NCI-H2081 treated with DMSO at 0.1 percent for 48 hours (cell line): ENCODE results near the gene PDE6H.

Experiments used
- DNase-seq: peaks from one replicate; lab custom pipeline; 2025; lab: John Stamatoyannopoulos, UW

PDE6H gene

GRCh38 chr12:14951851-14952250 is 21.0 kb upstream of the PDE6H start:
- no peak for DNase-seq

DNA sequence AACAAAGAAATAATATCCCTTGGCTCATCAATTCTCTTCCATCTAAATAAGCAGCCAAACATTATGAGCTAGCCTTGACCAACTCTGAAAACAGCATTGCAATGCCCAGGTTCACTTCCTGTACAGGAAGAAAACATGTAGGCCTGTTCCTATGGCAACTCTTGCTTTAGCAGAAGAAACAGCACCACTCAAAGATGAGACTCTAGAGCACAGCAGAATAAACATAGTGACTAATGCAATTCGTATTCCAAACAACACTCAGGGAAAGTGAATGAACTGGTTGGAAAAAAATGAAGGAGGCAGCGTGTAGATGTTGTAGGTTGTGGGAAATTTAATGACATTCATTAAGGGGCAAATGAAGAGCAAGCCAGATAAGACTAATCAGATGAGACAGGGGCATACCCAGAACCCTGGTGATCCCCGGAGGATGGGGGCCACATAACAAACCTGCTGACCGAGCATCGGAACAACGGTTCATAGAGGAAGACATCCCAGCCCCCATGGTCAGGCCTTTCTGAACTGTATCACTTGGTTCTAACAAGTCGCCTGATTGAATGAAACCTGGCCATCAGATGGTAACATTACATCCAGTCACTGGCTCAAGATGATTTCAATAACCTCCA is 20.4 kb upstream of the PDE6H start:
- no peak for DNase-seq

DNA sequence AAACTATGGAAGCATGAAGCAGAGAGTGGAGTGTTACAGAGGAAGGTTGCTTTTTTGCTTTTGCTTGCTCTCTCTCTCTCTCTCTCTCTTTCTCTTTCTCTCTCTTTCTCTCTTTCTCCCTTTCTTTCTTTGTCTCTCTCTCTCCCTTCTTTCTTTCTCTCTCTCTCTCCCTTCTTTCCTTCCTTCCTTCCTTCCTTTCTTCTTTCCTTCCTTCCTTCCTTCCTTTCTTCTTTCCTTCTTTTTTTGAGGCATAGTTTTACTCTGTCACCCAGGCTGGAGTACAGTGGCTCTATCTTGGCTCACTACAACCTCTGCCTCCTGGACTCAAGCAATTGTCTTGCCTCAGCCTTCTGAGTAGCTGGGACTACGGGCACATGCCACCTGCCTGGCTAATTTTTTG is 19.1 kb upstream of the PDE6H start:
- DNase-seq: no peak

GRCh38 chr12:14954269-14954668 is 18.6 kb upstream of the PDE6H start:
- no peak for DNase-seq

DNA sequence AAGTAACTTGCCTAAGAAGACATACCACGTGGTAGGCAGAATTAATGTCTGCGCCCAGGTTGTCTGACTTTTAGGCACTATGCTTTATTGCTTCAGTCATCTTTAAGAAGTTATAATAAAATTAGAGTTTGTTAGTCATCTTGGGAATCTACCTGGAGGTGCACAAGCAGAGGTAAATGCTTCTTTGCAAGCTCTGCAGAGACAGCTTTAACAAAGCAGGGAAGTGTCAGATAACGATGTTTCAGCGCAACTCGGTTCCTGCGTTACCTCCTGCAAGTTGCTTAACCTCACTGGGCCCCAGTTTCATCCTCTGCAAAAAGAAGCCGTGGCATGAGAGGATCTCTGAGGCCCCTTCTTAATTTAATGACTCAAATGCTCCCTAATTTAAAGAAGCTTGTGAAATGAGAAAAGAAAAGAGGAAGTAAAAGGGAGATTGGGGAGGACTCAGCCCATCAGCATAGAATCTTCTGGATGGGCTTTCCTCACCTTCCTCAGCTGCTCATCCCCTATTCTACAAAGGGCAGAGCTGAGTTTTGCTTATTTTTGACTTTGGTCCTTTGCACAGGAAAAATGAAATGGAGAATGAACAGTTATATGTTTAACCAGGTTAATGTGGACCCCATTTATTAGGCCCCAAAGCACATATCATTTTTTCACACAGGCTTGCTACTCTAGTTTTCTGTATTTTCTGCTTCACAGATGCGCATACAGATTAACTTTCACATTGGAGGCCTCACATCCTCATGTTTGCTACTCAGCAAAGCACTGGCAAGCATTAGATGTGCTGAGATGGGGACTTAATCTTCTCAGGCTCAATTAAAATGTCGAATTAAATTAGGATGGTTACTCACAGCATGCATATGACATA is 16.6 kb upstream of the PDE6H start:
- no peak for DNase-seq

- no peak for DNase-seq
These were observed 15.9 kb upstream of the PDE6H start for GRCh38 chr12:14956905-14957304.

DNA sequence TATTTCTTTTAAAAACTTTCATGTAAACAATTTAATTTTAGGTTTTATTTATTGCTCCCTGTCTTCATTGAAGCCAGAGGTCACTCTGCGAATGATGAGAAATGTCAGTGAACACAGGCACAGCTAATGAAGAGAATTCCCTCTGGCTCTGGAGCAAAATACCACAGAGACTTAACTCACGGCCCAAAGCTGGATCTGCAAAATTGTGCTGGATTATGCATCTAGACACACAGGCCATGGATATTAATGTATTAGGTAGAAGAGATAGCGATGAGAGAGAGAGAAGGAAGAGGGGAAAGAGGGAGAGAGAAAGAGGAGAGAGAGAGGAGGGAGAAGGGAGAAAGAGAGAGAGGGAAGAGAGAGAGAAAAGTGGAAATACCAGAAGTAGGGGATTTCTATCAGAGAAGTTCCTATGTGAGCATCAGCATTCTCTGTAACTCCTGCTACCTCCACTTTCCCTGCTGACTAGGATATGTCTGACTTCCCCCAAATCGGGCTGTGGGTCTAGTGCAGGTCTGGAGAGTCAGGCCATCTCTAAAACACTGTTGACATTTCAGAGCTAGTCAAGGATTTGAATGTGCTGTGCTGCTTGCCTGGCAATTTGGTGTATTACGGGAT is 15.2 kb upstream of the PDE6H start:
- DNase-seq: no peak

DNA sequence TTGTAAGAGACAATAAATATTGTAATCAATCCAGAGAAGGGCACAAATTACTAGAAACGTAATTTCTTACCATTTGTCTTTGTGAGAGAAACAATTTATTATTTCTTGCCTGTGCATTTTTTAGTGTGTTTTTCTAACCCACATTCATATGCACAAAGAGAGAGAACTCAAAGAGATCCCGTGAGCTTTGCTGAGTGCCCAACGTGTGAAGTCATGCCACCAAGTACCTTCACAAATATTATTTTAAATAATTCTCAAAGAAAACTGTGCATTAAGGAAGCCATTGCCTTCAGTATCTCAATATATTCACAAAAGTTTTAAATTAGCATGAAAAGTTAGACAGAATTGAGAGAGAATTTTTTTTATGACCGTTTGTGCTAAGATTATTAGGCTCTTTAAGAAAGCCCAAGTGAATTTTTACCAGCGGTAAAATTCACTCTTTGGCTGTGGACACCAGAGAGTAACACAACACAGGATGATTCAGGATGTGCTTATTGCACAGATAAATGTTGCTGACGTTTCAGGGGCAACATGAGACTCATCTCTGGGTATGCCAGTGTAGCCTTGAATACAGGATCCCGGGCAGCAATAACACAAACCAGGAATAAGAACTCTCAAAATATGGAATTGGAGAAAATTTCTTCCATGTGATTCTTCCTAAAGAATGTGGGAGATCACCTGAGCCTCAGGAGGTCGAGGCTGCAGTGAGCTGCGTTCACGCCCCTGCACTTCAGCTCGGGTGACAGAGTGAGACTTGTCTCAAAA is 14.3 kb upstream of the PDE6H start:
- no peak for DNase-seq

DNA sequence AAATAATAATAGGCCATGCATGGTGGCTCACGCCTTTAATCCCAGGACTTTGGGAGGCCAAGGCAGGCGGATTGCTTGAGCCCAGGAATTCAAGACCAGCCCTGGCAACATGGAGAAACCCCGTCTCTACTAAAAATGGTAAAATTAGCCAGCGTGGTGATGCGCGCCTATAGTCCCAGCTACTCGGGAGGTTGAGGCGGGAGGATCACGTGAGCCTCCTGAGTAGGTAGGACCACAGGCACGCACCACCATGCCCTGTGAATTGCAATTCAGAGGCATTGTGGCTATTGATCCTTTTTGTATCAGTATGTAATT is 13.8 kb upstream of the PDE6H start:
- DNase-seq: no peak

GRCh38 chr12:14959463-14959862 is 13.4 kb upstream of the PDE6H start:
- no peak for DNase-seq

GRCh38 chr12:14959916-14960496 is 12.8 kb upstream of the PDE6H start:
- no peak for DNase-seq

DNA sequence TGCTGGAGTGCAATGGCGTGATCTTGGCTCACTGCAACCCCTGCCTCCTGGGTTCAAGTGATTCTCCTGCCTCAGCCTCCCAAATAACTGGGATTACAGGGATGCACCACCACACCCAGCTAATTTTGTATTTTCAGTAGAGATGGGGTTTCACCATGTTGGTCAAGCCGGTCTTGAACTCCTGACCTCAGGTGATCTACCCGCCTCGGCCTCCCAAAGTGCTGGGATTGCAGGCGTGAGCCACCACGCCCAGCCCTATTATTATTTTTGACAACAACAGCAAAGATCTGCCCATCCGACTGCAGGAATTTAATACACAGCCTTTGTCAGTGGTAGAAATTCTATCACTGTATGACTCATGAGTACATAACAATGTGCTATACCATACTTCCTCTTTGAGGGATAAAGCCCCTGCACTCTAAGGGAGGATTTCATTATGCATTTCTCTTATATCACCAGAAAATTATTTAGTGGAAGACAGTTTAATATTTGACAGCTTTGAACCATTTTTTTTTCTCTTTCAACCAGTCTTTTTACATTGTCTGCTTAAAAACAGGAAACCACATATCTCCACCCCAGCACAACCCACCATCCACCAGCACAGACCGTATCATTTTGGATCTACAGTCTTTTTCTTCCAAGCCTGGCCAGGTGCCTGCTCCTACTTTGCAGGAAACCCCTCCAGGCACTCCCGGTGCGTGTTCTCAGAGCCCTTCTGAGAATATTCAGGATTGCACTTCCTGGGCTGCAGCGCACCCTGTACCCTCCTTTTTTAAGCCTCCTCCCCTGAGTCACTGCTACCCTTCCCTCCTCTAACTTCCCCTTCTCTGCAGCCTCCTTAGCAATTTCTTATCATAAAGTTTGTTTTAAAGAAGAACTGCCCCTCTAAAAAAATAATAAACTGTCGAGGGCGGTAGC is 12.0 kb upstream of the PDE6H start:
- DNase-seq: no peak

GRCh38 chr12:14961466-14962152 is 11.2 kb upstream of the PDE6H start, which contains the start of gene ARHGDIB:
Gene ARHGDIB (minus strand): TSS chr12:14961601. CDS start chr12:14950712, 10,889 bp downstream.
- DNase-seq: no peak

DNA sequence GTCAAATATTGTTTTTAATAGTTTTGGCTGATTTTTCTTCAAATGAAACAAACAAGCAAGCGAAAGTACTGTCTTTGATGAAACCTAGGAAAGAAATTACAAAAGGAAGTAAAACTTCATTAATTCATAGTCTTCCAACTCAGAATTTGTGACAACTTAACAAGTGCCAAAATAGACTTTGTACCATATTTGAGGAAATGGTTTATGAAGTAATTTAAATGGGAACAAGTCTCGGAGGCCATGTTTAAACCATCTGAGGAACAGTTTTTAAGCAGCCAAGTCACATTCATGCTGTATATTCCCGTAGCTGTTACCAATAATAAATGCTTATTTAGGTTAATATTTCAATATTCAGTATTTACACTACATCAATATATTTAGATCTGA is 10.7 kb upstream of the PDE6H start:
- DNase-seq: no peak

- no peak for DNase-seq
These were observed 10.0 kb upstream of the PDE6H start for GRCh38 chr12:14962797-14963196.

DNA sequence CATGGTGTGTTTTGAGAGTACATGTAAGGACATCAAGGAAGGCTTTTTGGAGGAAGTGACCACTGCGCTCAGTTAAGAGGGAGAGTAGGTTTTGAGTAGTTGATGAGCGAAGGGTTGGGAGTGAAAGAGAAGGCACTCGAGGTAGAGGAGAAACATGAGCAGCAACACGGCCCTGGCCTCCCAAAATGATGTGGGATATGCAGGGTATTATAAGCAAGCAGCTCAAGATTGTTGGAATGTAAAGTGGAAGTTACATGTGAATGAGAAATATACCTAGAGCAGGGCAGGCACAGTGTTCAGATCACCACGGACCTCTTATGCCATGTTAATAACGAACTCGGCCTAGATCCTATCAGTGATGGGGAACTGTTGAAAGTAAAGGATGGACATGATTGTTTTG is 9.3 kb upstream of the PDE6H start:
- no peak for DNase-seq

DNA sequence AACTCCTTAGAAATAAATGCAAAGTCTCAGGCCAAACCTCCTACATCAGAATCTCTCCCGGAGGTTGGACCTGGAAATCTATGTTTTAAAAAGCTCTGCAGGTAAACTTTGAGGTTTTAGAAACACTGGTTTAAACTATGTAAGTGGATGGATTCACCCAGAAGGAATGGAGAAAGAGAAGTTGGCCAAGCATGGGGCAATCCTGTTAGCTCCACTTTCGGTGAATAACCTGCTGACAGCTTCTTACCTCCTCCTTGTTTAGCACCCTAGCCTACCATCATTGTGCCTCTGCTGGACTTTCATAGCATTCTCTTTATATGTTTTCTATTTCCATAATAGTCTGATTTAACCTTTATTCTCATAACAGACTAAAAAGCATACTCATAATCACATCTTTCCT is 8.4 kb upstream of the PDE6H start:
- no peak for DNase-seq

GRCh38 chr12:14965221-14965620 is 7.6 kb upstream of the PDE6H start:
- no peak for DNase-seq

GRCh38 chr12:14968478-14968877 is 4.4 kb upstream of the PDE6H start:
- no peak for DNase-seq

- no peak for DNase-seq
These were observed 2.4 kb upstream of the PDE6H start for GRCh38 chr12:14970473-14970872.

DNA sequence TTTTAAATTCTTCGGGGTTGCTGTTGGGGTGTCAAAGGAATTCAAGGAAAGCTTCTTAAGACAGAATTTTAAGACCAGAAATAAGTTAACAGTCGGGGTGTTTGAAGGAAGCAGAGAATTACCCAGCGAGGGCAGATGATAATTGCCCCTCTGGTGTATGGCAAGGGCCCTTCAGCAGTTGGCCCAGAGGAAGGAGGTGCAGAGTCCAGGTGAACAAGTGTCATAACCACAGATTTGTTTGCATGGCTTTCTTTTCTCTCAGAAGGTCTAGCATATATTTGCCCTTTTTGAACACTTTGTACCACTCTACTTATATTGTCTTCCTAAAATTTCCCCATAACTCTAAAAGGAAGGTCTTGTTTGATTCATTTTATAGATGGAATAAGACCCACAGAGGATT is 1.8 kb downstream of the PDE6H start:
- DNase-seq: no peak
